Measurements from ENCODE around the gene TTLL6. TPM values are rescaled to one million over a fixed set of nuclear protein-coding genes. Genes with fewer than 3 reads are reported as not detected.

The TTLL6 gene
- total and polyA plus RNA-seq, 2 of the 8 experiments (the other 6 are each of a cell fraction or from before 2014, with no cell fraction given), result 2.6 to 4.3 TPM

GRCh38 chr17:48727415-48728175 lies 89.4 kb downstream of the TTLL6 start:
- Histone ChIP-seq H3K27me3 (replicated peaks in 1 of 4; ENCODE audit: control insufficient read depth in 3 of 4, extremely low read depth in 1 of 4, insufficient read depth in 3 of 4, low read length in 3 of 4) (peaks cover 94 to 100% (median 99%) of the 10 kb centered on the region in 4 experiments), H2BK15ac (ENCODE audit: low read length) (no peak overlapping the region), H3K9me3 (ENCODE audit: insufficient read depth in 2 of 2, low read depth in 1 of 2, low read length in 1 of 2) (no peaks in the 10 kb centered on the region), H3K14ac (ENCODE audit: insufficient read length) (no peak overlapping the region), H3K56ac (replicated peaks; ENCODE audit: insufficient read length, low read depth, low read length) (no peak overlapping the region), H2AK5ac (ENCODE audit: low read depth, low read length) (0 out of 2 replicates have a peak overlapping the region, but pooled peaks have one; percentile 53), H4K8ac (ENCODE audit: extremely low read depth, insufficient read depth, low read length) (no peak overlapping the region), H2BK5ac (ENCODE audit: low read depth, low read length) (no peak overlapping the region), H4K20me1 (replicated peaks in 1 of 2; ENCODE audit: control insufficient read depth in 1 of 2, insufficient read depth in 2 of 2, low read length in 2 of 2) (peaks cover 18 to 33% of the 10 kb centered on the region in 2 experiments), H2BK12ac (ENCODE audit: low read depth, low read length) (peak overlapping the region; percentile 50; the same call in 1 of the 2 replicates), H2BK120ac (replicated peaks; ENCODE audit: low read depth, low read length) (no peak overlapping the region), H3K79me2 (ENCODE audit: control insufficient read depth in 1 of 2, insufficient read depth in 2 of 2, low read length in 2 of 2) (no peaks in the 10 kb centered on the region), H3K4me2 (ENCODE audit: insufficient read depth in 1 of 2, low read depth in 2 of 2, low read length in 2 of 2) (no peak overlapping the region; a peak in 1 of 4 replicates), H2BK20ac (ENCODE audit: low read length) (no peak overlapping the region), H3K79me1 (ENCODE audit: low read depth, low read length) (no peaks in the 10 kb centered on the region; the same call in 1 of the 2 replicates), H3K18ac (ENCODE audit: extremely low read depth, low read length) (no peak overlapping the region), H3K4me3 (ENCODE audit: extremely low read depth in 1 of 4, insufficient read depth in 2 of 4, low read depth in 3 of 4, low read length in 4 of 4) (no peak overlapping the region), H3K4me1 (replicated peaks in 1 of 4; ENCODE audit: control insufficient read depth in 3 of 4, insufficient read depth in 4 of 4, low read length in 3 of 4) (peaks cover 0 to 17% (median 6%) of the 10 kb centered on the region in 4 experiments; a peak in 5 of 7 replicates), H3K27ac (ENCODE audit: low read depth, low read length) (no peak overlapping the region), H2AFZ (ENCODE audit: low read length) (no peak overlapping the region), H3K9ac (replicated peaks in 1 of 4; ENCODE audit: extremely low read depth in 1 of 4, low read depth in 3 of 4, low read length in 3 of 4) (no peak overlapping the region), H3K4ac (replicated peaks; ENCODE audit: insufficient read length, low read depth, low read length) (no peak overlapping the region), H3K23ac (ENCODE audit: insufficient read length) (no peak overlapping the region), H4K91ac (replicated peaks; ENCODE audit: insufficient read length, low read length) (no peak overlapping the region), H3K23me2 (ENCODE audit: low read depth, low read length) (no peaks in the 10 kb centered on the region), H3K36me3 (ENCODE audit: control insufficient read depth in 2 of 4, insufficient read depth in 4 of 4, low read length in 3 of 4) (peaks cover 0 to 2% (median 0%) of the 10 kb centered on the region in 4 experiments; a peak in 1 of 8 replicates), H4K5ac (ENCODE audit: insufficient read length, low read depth, low read length) (no peak overlapping the region)
- WGBS, 2 experiments (ENCODE audit: extremely low coverage in 1 of 2, insufficient coverage in 1 of 2, insufficient read length in 1 of 2, insufficient replicate concordance in 2 of 2, low coverage in 1 of 2, low lambda C conversion rate in 2 of 2, missing lambda C conversion rate in 1 of 2), result 47% methylated on average over 9 of the region's 9 CpGs; no CpG with 5 or more reads in 1 of the 2 experiments
- ChIA-PET CTCF (ENCODE audit: partially characterized antibody) (interaction anchor here (0.6 to 13.5 kb wide), 9 partner anchors 9 to 157 kb away, joined by 3 to 147 read pairs (median 10); no protein-coding TSS in a partner anchor), POLR2A (ENCODE audit: partially characterized antibody) (no interaction called here)
- no peak for DNase-seq (ENCODE audit: low read depth in 1 of 2, low spot score in 2 of 2)
- FAIRE-seq, result no peak
- TF ChIP-seq CHD2 (IDR thresholded peaks at IDR 0.05; ENCODE audit: low read length) (no peak), RNF2 (IDR thresholded peaks at IDR 0.05; ENCODE audit: borderline replicate concordance, low read depth, low read length, missing control alignments, poor library complexity, severe bottlenecking) (no peak), SIRT6 (IDR thresholded peaks at IDR 0.05; ENCODE audit: low read length) (no peak), ASH2L (IDR thresholded peaks at IDR 0.05; ENCODE audit: low read length) (no peak), RFX5 (IDR thresholded peaks at IDR 0.05; ENCODE audit: borderline replicate concordance, low read depth, low read length) (no peak), HDAC6 (IDR thresholded peaks at IDR 0.05; ENCODE audit: low read depth, low read length) (no peak), YY1 (IDR thresholded peaks at IDR 0.05; ENCODE audit: low read depth, low read length) (no peak)
